ENCODE results near the gene PARD3B.

GRCh38 chr2:204988836-204989235 lies 443.6 kb downstream of the PARD3B start:
- TF ChIP-seq, protein P1, sequence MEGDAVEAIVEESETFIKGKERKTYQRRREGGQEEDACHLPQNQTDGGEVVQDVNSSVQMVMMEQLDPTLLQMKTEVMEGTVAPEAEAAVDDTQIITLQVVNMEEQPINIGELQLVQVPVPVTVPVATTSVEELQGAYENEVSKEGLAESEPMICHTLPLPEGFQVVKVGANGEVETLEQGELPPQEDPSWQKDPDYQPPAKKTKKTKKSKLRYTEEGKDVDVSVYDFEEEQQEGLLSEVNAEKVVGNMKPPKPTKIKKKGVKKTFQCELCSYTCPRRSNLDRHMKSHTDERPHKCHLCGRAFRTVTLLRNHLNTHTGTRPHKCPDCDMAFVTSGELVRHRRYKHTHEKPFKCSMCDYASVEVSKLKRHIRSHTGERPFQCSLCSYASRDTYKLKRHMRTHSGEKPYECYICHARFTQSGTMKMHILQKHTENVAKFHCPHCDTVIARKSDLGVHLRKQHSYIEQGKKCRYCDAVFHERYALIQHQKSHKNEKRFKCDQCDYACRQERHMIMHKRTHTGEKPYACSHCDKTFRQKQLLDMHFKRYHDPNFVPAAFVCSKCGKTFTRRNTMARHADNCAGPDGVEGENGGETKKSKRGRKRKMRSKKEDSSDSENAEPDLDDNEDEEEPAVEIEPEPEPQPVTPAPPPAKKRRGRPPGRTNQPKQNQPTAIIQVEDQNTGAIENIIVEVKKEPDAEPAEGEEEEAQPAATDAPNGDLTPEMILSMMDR (IDR thresholded peaks at IDR 0.05), result no peak
- TF ChIP-seq EP300 (IDR thresholded peaks at IDR 0.05; ENCODE audit: low read depth), result no peak

All from transverse colon (tissue), 3 donors.